ENCODE data around the gene SLC39A3.

SLC39A3 gene

GRCh38 chr19:2768365-2769132, 28.7 kb upstream of the SLC39A3 start:
- no peak for DNase-seq (ENCODE audit: low read depth in 2 of 2)

- no peak for DNase-seq (ENCODE audit: low read depth in 2 of 2)
These were observed 27.9 kb upstream of the SLC39A3 start for GRCh38 chr19:2767688-2768087.

GRCh38 chr19:2766594-2767372, 27.0 kb upstream of the SLC39A3 start:
- DNase-seq (ENCODE audit: low read depth in 2 of 2) = no peak

GRCh38 chr19:2765376-2765775, 25.6 kb upstream of the SLC39A3 start:
- no peak for DNase-seq (ENCODE audit: low read depth in 2 of 2)

- no peak for DNase-seq (ENCODE audit: low read depth in 2 of 2)
These were observed 25.1 kb upstream of the SLC39A3 start for GRCh38 chr19:2764945-2765344.

GRCh38 chr19:2763687-2764086, 23.9 kb upstream of the SLC39A3 start:
- no peak for DNase-seq (ENCODE audit: low read depth in 2 of 2)

GRCh38 chr19:2762783-2763496, 23.1 kb upstream of the SLC39A3 start:
- no peak for DNase-seq (ENCODE audit: low read depth in 2 of 2)

GRCh38 chr19:2761876-2762782, 22.3 kb upstream of the SLC39A3 start:
- DNase-seq (ENCODE audit: low read depth in 2 of 2) = no peak

GRCh38 chr19:2761309-2761677, 21.5 kb upstream of the SLC39A3 start:
- DNase-seq (ENCODE audit: low read depth in 2 of 2) = no peak

- DNase-seq (ENCODE audit: low read depth in 2 of 2) = no peak
These were observed 20.1 kb upstream of the SLC39A3 start for GRCh38 chr19:2759965-2760364.

- no peak for DNase-seq (ENCODE audit: low read depth in 2 of 2)
These were observed 19.5 kb upstream of the SLC39A3 start for GRCh38 chr19:2759362-2759761.

GRCh38 chr19:2758601-2759313, 18.9 kb upstream of the SLC39A3 start:
- DNase-seq (ENCODE audit: low read depth in 2 of 2) = no peak

GRCh38 chr19:2756921-2757881, 17.4 kb upstream of the SLC39A3 start:
- no peak for DNase-seq (ENCODE audit: low read depth in 2 of 2)

GRCh38 chr19:2756477-2756876, 16.7 kb upstream of the SLC39A3 start:
- no peak for DNase-seq (ENCODE audit: low read depth in 2 of 2)

- no peak for DNase-seq (ENCODE audit: low read depth in 2 of 2)
These were observed 16.0 kb upstream of the SLC39A3 start for GRCh38 chr19:2755811-2756210.

- DNase-seq (ENCODE audit: low read depth in 2 of 2) = no peak
These were observed 15.6 kb upstream of the SLC39A3 start for GRCh38 chr19:2755448-2755705.

- DNase-seq (ENCODE audit: low read depth in 2 of 2) = no peak
These were observed 15.0 kb upstream of the SLC39A3 start for GRCh38 chr19:2754659-2755447.

GRCh38 chr19:2751438-2751830, 11.6 kb upstream of the SLC39A3 start:
- no peak for DNase-seq (ENCODE audit: low read depth in 2 of 2)

GRCh38 chr19:2750808-2751437, 11.1 kb upstream of the SLC39A3 start:
- no peak for DNase-seq (ENCODE audit: low read depth in 2 of 2)
